Measurements from ENCODE around the gene IFT80.

Gene IFT80

GRCh38 chr3:160287666-160288065 lies 111.4 kb downstream of the IFT80 start:
- no peaks in the 10 kb centered on the region for H3K9me2 ChIP-seq (replicated peaks; ENCODE audit: control insufficient read depth, low read length)
- H4K20me1 ChIP-seq (ENCODE audit: control insufficient read depth, insufficient read depth, low read depth, low read length): no peaks in the 10 kb centered on the region
- H3K27ac ChIP-seq (ENCODE audit: low read depth, low read length): no peak overlapping the region
- H3K36me3 ChIP-seq (ENCODE audit: control insufficient read depth, low read length): no peaks in the 10 kb centered on the region; the same call in 1 of the 2 replicates
- H3K4me1 ChIP-seq (ENCODE audit: control insufficient read depth, low read length): no peaks in the 10 kb centered on the region
- no peaks in the 10 kb centered on the region for H3K27me3 ChIP-seq (ENCODE audit: control insufficient read depth, low read length)
- H3K79me2 ChIP-seq (ENCODE audit: control insufficient read depth, low read length): no peaks in the 10 kb centered on the region
- H3F3A ChIP-seq (ENCODE audit: control insufficient read depth, insufficient read depth): no peaks in the 10 kb centered on the region
- no peak overlapping the region for H3K4me3 ChIP-seq (ENCODE audit: low read length)
- H3K4me2 ChIP-seq (ENCODE audit: low read length): no peak overlapping the region
- H3K9me3 ChIP-seq (ENCODE audit: control insufficient read depth, insufficient read depth, low read length): no peaks in the 10 kb centered on the region
- no peak for TF ChIP-seq EZH2phosphoT487 (IDR thresholded peaks at IDR 0.05; ENCODE audit: borderline replicate concordance, low read length)
- no peak for TF ChIP-seq CTCF (IDR thresholded peaks at IDR 0.05; ENCODE audit: low read depth, low read length, poor library complexity, severe bottlenecking)

GRCh38 chr3:160286231-160286630 lies 112.8 kb downstream of the IFT80 start:
- Histone ChIP-seq H3F3A (ENCODE audit: control insufficient read depth, insufficient read depth) (no peaks in the 10 kb centered on the region), H3K4me2 (ENCODE audit: low read length) (no peak overlapping the region), H3K27me3 (ENCODE audit: control insufficient read depth, low read length) (no peaks in the 10 kb centered on the region), H3K79me2 (ENCODE audit: control insufficient read depth, low read length) (no peaks in the 10 kb centered on the region), H3K9me3 (ENCODE audit: control insufficient read depth, insufficient read depth, low read length) (no peaks in the 10 kb centered on the region), H3K4me3 (ENCODE audit: low read length) (no peak overlapping the region), H3K27ac (ENCODE audit: low read depth, low read length) (no peak overlapping the region), H4K20me1 (ENCODE audit: control insufficient read depth, insufficient read depth, low read depth, low read length) (no peaks in the 10 kb centered on the region), H3K9me2 (replicated peaks; ENCODE audit: control insufficient read depth, low read length) (no peaks in the 10 kb centered on the region), H3K36me3 (ENCODE audit: control insufficient read depth, low read length) (no peaks in the 10 kb centered on the region; the same call in 1 of the 2 replicates), H3K4me1 (ENCODE audit: control insufficient read depth, low read length) (no peaks in the 10 kb centered on the region)
- TF ChIP-seq CTCF (IDR thresholded peaks at IDR 0.05; ENCODE audit: low read depth, low read length, poor library complexity, severe bottlenecking) (no peak), EZH2phosphoT487 (IDR thresholded peaks at IDR 0.05; ENCODE audit: borderline replicate concordance, low read length) (no peak)

GRCh38 chr3:160280836-160281235 lies 118.2 kb downstream of the IFT80 start:
- Histone ChIP-seq H3K4me2 (ENCODE audit: low read length) (no peak overlapping the region), H3F3A (ENCODE audit: control insufficient read depth, insufficient read depth) (no peaks in the 10 kb centered on the region), H3K27me3 (ENCODE audit: control insufficient read depth, low read length) (no peaks in the 10 kb centered on the region), H3K36me3 (ENCODE audit: control insufficient read depth, low read length) (peaks cover 16% of the 10 kb centered on the region), H3K9me3 (ENCODE audit: control insufficient read depth, insufficient read depth, low read length) (no peaks in the 10 kb centered on the region), H4K20me1 (ENCODE audit: control insufficient read depth, insufficient read depth, low read depth, low read length) (no peaks in the 10 kb centered on the region), H3K9me2 (replicated peaks; ENCODE audit: control insufficient read depth, low read length) (no peaks in the 10 kb centered on the region), H3K27ac (ENCODE audit: low read depth, low read length) (no peak overlapping the region), H3K4me3 (ENCODE audit: low read length) (no peak overlapping the region), H3K79me2 (ENCODE audit: control insufficient read depth, low read length) (no peaks in the 10 kb centered on the region), H3K4me1 (ENCODE audit: control insufficient read depth, low read length) (no peaks in the 10 kb centered on the region)
- TF ChIP-seq EZH2phosphoT487 (IDR thresholded peaks at IDR 0.05; ENCODE audit: borderline replicate concordance, low read length) (no peak), CTCF (IDR thresholded peaks at IDR 0.05; ENCODE audit: low read depth, low read length, poor library complexity, severe bottlenecking) (no peak)

- Histone ChIP-seq H3K79me2 (ENCODE audit: control insufficient read depth, low read length) (no peaks in the 10 kb centered on the region), H3K4me2 (ENCODE audit: low read length) (no peak overlapping the region), H3K9me3 (ENCODE audit: control insufficient read depth, insufficient read depth, low read length) (no peaks in the 10 kb centered on the region), H3K4me1 (ENCODE audit: control insufficient read depth, low read length) (no peaks in the 10 kb centered on the region), H3K27me3 (ENCODE audit: control insufficient read depth, low read length) (no peaks in the 10 kb centered on the region), H4K20me1 (ENCODE audit: control insufficient read depth, insufficient read depth, low read depth, low read length) (no peaks in the 10 kb centered on the region), H3F3A (ENCODE audit: control insufficient read depth, insufficient read depth) (no peaks in the 10 kb centered on the region), H3K27ac (ENCODE audit: low read depth, low read length) (no peak overlapping the region), H3K4me3 (ENCODE audit: low read length) (no peak overlapping the region), H3K36me3 (ENCODE audit: control insufficient read depth, low read length) (peaks cover 19% of the 10 kb centered on the region), H3K9me2 (replicated peaks; ENCODE audit: control insufficient read depth, low read length) (no peaks in the 10 kb centered on the region)
- no peak for TF ChIP-seq CTCF (IDR thresholded peaks at IDR 0.05; ENCODE audit: low read depth, low read length, poor library complexity, severe bottlenecking)
- TF ChIP-seq EZH2phosphoT487 (IDR thresholded peaks at IDR 0.05; ENCODE audit: borderline replicate concordance, low read length): no peak
Observed at GRCh38 chr3:160279657-160280056, 119.4 kb downstream of the IFT80 start.
